Measurements from ENCODE around the gene NKD2.

- TF ChIP-seq POLR2A (IDR thresholded peaks at IDR 0.05) (no peak), CTCF (IDR thresholded peaks at IDR 0.05) (no peak)
These were observed 6.2 kb downstream of the NKD2 start for GRCh38 chr5:1014781-1015221.

All from adrenal gland (tissue), 5 donors.